K562 (cell line): ENCODE data around the gene ATXN1. TPM values are rescaled to one million over a fixed set of nuclear protein-coding genes. Genes with fewer than 3 reads are reported as not detected.

Experiments
- ATAC-seq: fragments of 200-7000 bp; cut with Tn5 transposase; 3 replicates; pipeline ENCODE4 v1.9.1; 2020; ENCODE audit warnings: moderate library complexity
- BruUV-seq: library from RNA; stranded (reverse); fragments of 400-500 nt; replicated peaks from 2 replicates; lab custom pipeline; 2021; lab: Mats Ljungman, UMichigan
- CTCF ChIA-PET: fragments of 300-600 bp; formaldehyde crosslinking; extraction: SDS; loops from one replicate; lab custom pipeline; 2021; ENCODE audit warnings: low intra/inter-chr PET ratio; lab: Yijun Ruan, JAX
- POLR2A ChIA-PET: fragments of 300-600, 350-650 bp; sonication (Branson Sonifier 250); formaldehyde crosslinking; extraction: SDS; loops from one replicate; lab custom pipeline; 2021; ENCODE audit warnings: antibody characterized with exemption, inconsistent platforms; lab: Yijun Ruan, JAX
- DNase-seq, 4 experiments: peaks; one replicate each; pipeline versions ENCODE4 v3.0.0 to v3.0.0-alpha.2; 2011 to 2018; ENCODE audit warnings: low spot score in 3 of 4, mixed read lengths in 3 of 4; ENCODE audit errors: extremely low read depth in 1 of 4
- FAIRE-seq: peaks from 2 replicates; lab custom pipeline; 2011; peaks lifted over from hg19 to GRCh38; lab: Jason Lieb, UNC
- H2AFZ ChIP-seq: 2 replicates; pipeline ENCODE4 v1.6.0; 2011; ENCODE audit warnings: low read depth, low read length, control low read depth, inconsistent platforms
- H3K27ac ChIP-seq: fragments of 200-600 bp; 3 replicates; pipeline ENCODE4 v1.8.0; 2011; ENCODE audit warnings: low read depth, mild to moderate bottlenecking, control low read depth, inconsistent platforms, low read length, moderate library complexity, mixed read lengths; ENCODE audit errors: extremely low read depth
- H3K27me3 ChIP-seq, 2 experiments: fragments of 300-600 bp in 1 of 2; 2 replicates in 1 of 2; 3 replicates in 1 of 2; pipeline versions ENCODE4 v1.6.0 to v1.8.0; 2011; ENCODE audit warnings: inconsistent platforms in 2 of 2, low read length in 2 of 2, mild to moderate bottlenecking in 1 of 2, mixed read lengths in 1 of 2, moderate library complexity in 1 of 2; ENCODE audit not compliant: control insufficient read depth in 2 of 2, insufficient read depth in 2 of 2
- H3K36me3 ChIP-seq: fragments of 300-600 bp; 3 replicates; pipeline ENCODE4 v1.8.0; 2011; ENCODE audit warnings: mild to moderate bottlenecking, low read length, inconsistent platforms; ENCODE audit not compliant: control insufficient read depth, insufficient read depth
- H3K4me1 ChIP-seq, 2 experiments: fragments of 200-600 bp in 1 of 2; replicated peaks in 1 of 2; 2 replicates in 1 of 2; 3 replicates in 1 of 2; pipeline versions ENCODE4 v1.5.1 to v1.8.0; 2011; ENCODE audit warnings: inconsistent platforms in 2 of 2, low read length in 2 of 2, mild to moderate bottlenecking in 1 of 2, mixed read lengths in 1 of 2, moderate library complexity in 1 of 2; ENCODE audit not compliant: control insufficient read depth in 2 of 2, insufficient read depth in 2 of 2
- H3K4me2 ChIP-seq: 2 replicates; pipeline ENCODE4 v1.6.1; 2011; ENCODE audit warnings: low read length, control low read depth, inconsistent platforms, mixed read lengths; ENCODE audit not compliant: insufficient read depth
- H3K4me3 ChIP-seq: fragments of 200-600 bp; sonication (generic), shearing (Covaris generic); 2 replicates; pipeline ENCODE4 v1.5.1; 2016; ENCODE audit warnings: control low read depth, inconsistent platforms
- H3K79me2 ChIP-seq: fragments of 200-600 bp; 3 replicates; pipeline ENCODE4 v1.8.0; 2011; ENCODE audit warnings: low read length, inconsistent platforms; ENCODE audit not compliant: control insufficient read depth, insufficient read depth
- H3K9ac ChIP-seq, 2 experiments: 2 replicates each; pipeline versions ENCODE4 v1.6.0 to v1.6.1; 2011; ENCODE audit warnings: low read depth in 2 of 2, low read length in 2 of 2, control low read depth in 1 of 2, inconsistent platforms in 1 of 2, mild to moderate bottlenecking in 1 of 2, mixed read lengths in 1 of 2; ENCODE audit not compliant: insufficient read depth in 1 of 2
- H3K9me1 ChIP-seq: one replicate; pipeline ENCODE4 v1.6.0; 2011; ENCODE audit warnings: inconsistent platforms, mild to moderate bottlenecking, low read length, moderate library complexity; ENCODE audit not compliant: control insufficient read depth, insufficient read depth
- H3K9me3 ChIP-seq: replicated peaks from 2 replicates; pipeline ENCODE4 v1.5.1; 2011; ENCODE audit warnings: low read depth, low read length, inconsistent platforms; ENCODE audit not compliant: control insufficient read depth, insufficient read depth
- H4K20me1 ChIP-seq: replicated peaks from 2 replicates; pipeline ENCODE4 v1.6.1; 2011; ENCODE audit warnings: low read length, inconsistent platforms, mixed read lengths; ENCODE audit not compliant: control insufficient read depth, insufficient read depth
- ADNP ChIP-seq: fragments of 200-800 bp; sonication (Bioruptor generic); IDR thresholded peaks from 2 replicates; pipeline ENCODE4 v1.6.1; 2016; ENCODE audit warnings: missing genetic modification characterization, missing compliant biosample characterization
- CREB1 ChIP-seq, 2 experiments: sonication (generic) in 1 of 2; formaldehyde crosslinking in 1 of 2; IDR thresholded peaks; 2 replicates each; pipeline versions ENCODE4 v1.6.1 to v1.8.0; 2012 to 2022; ENCODE audit warnings: inconsistent platforms in 1 of 2, mild to moderate bottlenecking in 1 of 2, missing genetic modification reagents in 1 of 2, moderate library complexity in 1 of 2
- CTBP1 ChIP-seq: fragments of 450-650 bp; IDR thresholded peaks from 2 replicates; pipeline ENCODE4 v1.6.1; 2016; ENCODE audit warnings: borderline replicate concordance
- DDX20 ChIP-seq: fragments of 450-650 bp; IDR thresholded peaks from 2 replicates; pipeline ENCODE4 v1.6.1; 2016; ENCODE audit warnings: missing genetic modification characterization, low read depth, mild to moderate bottlenecking, missing compliant biosample characterization, moderate library complexity
- KHSRP ChIP-seq: fragments of 450-650 bp; IDR thresholded peaks from 2 replicates; pipeline ENCODE4 v1.6.1; 2017
- NCOA2 ChIP-seq, 2 experiments: fragments of 450-650 bp; IDR thresholded peaks; 2 replicates each; pipeline ENCODE4 v1.6.1; 2018; ENCODE audit warnings: mild to moderate bottlenecking in 2 of 2, moderate library complexity in 1 of 2; ENCODE audit not compliant: partially characterized antibody in 2 of 2
- POLR2G ChIP-seq: fragments of 200-400 bp; formaldehyde crosslinking; IDR thresholded peaks from 2 replicates; pipeline ENCODE4 v1.6.1; 2017; ENCODE audit warnings: low read depth, mild to moderate bottlenecking, antibody characterized with exemption, low read length, moderate library complexity
- RERE ChIP-seq: sonication (generic); formaldehyde crosslinking; IDR thresholded peaks from 2 replicates; pipeline ENCODE4 v1.8.0; 2023; ENCODE audit warnings: missing genetic modification reagents, mild to moderate bottlenecking, borderline replicate concordance
- SAFB2 ChIP-seq: fragments of 200-400 bp; formaldehyde crosslinking; IDR thresholded peaks from 2 replicates; pipeline ENCODE4 v1.6.1; 2018; ENCODE audit warnings: borderline replicate concordance, low read length, low read depth, moderate library complexity; ENCODE audit not compliant: severe bottlenecking
- WGBS: fragments of 100-300 bp; shearing (Covaris generic); methylation state at CpG from one replicate; pipeline ENCODE4 v1.1.6; 2016; ENCODE audit warnings: low coverage, mixed read lengths; ENCODE audit not compliant: insufficient coverage; ENCODE audit errors: missing lambda C conversion rate; 5-methylcytosine and 5-hydroxymethylcytosine counted together
- in situ Hi-C: fragments of 300-500 bp; cut with MboI; formaldehyde crosslinking; loops from 4 replicates; pipeline ENCODE4 v1.15.0; 2018; ENCODE audit warnings: inconsistent platforms, mixed read lengths
- intact Hi-C: fragments of 100-400 bp; cut with micrococcal nuclease; formaldehyde crosslinking; loops from 2 replicates; pipeline ENCODE4 v1.14.2; 2022
- polyA plus RNA-seq, 8 experiments: library from polyadenylated mRNA; depleted of rRNA in 4 of 8; stranded (reverse) in 5 of 8; unstranded in 3 of 8; fragments of >200 nt; fragmentation: Nextera tagmentation in 2 of 8; fragmentation: Illumina TruSeq in 1 of 8; extraction: Ambion mirVana in 2 of 8; extraction: Trizol in 1 of 8; gene quantifications; 2 replicates each; pipeline versions ENCODE4 v1.2.1 to v1.2.3, GENCODE V29; 2011 to 2014; ENCODE audit warnings: inconsistent platforms in 1 of 8, missing spikeins in 1 of 8
- total RNA-seq, 7 experiments: library from RNA; depleted of rRNA in 6 of 7; stranded (reverse); fragments of >200 nt in 6 of 7; fragmentation: Illumina TruSeq in 2 of 7; extraction: Trizol in 2 of 7; gene quantifications; 2 replicates each; pipeline versions ENCODE4 v1.2.1 to v1.2.3, GENCODE V29; 2011 to 2021; ENCODE audit warnings: low replicate concordance in 1 of 7
- TF ChIP-seq, protein P1 (sequence below): fragments of 250-450 bp; sonication (Bioruptor Pico); IDR thresholded peaks from 2 replicates; pipeline ENCODE4 v1.4.0; 2020

Gene ATXN1
- total and polyA plus RNA-seq, 9 of the 15 experiments (the other 6 are each of a cell fraction or from before 2014, with no cell fraction given), result under 0.01 to 1.2 (median 0.58) TPM

DNA sequence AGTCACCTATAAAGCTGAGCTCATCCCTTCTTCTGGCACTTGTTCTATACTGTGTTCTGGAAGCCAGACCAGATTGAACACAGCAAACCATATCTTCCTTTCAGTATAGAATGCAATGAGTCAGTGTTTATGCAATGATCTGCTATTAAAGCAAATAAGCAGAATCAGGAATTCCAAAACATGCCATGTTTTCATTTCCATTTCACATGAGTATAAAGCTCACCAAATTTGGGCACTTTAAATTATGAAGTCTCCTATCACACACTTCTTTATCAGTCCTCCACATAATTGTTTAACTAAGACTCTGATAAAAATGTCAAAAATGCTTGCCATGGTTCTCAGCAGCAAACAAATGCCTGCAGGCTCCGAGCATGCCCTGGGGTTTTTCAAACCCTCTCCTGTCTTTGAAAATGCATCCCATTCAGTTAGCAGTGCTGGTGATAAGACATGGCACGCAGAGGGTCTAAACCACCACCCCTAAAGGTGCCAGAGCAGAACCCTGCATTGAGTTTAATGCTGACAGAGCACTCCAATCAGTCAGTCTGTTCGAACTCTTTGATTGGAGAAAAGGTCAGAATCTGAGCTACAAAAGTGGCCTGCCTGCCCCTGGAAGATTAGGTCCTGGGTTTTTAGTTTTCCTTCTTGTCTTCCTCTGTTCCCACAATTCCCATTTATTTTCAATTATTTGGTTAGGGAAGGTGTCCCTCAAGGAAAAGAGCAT, 288.8 kb downstream of the ATXN1 start:
- no peaks in the 10 kb centered on the region for H3K79me2 ChIP-seq
- no peak overlapping the region for H3K4me3 ChIP-seq
- H4K20me1 ChIP-seq, result no peaks in the 10 kb centered on the region
- no peaks in the 10 kb centered on the region for H3K9me1 ChIP-seq
- ChIA-PET CTCF (no interaction called here), POLR2A (interaction anchor here (0.8 kb wide), 1 partner anchor 10 kb away, joined by 4 read pairs; no protein-coding TSS in a partner anchor)
- 0% methylated on average over 3 of the region's 3 CpGs for WGBS
- BruUV-seq, result no TSS peak
- H3K4me1 ChIP-seq, result no peaks in the 10 kb centered on the region
- in situ Hi-C loops (no loop called here), intact Hi-C loops (no loop called here)
- H3K27ac ChIP-seq, result no peak overlapping the region
- H3K4me2 ChIP-seq, result no peak overlapping the region
- no peaks in the 10 kb centered on the region for H3K36me3 ChIP-seq
- ATAC-seq (no peak), DNase-seq (no peak), FAIRE-seq (no peak)
- no peaks in the 10 kb centered on the region for H3K9me3 ChIP-seq
- H3K9ac ChIP-seq, result no peak overlapping the region
- peaks cover 0 to 3% of the 10 kb centered on the region in 2 experiments; a peak in 2 of 5 replicates for H3K27me3 ChIP-seq
- no peak overlapping the region for H2AFZ ChIP-seq
- TF ChIP-seq ADNP (tag), result no peak
- no peak for TF ChIP-seq RERE
- no peak for TF ChIP-seq KHSRP
- TF ChIP-seq, protein P1, sequence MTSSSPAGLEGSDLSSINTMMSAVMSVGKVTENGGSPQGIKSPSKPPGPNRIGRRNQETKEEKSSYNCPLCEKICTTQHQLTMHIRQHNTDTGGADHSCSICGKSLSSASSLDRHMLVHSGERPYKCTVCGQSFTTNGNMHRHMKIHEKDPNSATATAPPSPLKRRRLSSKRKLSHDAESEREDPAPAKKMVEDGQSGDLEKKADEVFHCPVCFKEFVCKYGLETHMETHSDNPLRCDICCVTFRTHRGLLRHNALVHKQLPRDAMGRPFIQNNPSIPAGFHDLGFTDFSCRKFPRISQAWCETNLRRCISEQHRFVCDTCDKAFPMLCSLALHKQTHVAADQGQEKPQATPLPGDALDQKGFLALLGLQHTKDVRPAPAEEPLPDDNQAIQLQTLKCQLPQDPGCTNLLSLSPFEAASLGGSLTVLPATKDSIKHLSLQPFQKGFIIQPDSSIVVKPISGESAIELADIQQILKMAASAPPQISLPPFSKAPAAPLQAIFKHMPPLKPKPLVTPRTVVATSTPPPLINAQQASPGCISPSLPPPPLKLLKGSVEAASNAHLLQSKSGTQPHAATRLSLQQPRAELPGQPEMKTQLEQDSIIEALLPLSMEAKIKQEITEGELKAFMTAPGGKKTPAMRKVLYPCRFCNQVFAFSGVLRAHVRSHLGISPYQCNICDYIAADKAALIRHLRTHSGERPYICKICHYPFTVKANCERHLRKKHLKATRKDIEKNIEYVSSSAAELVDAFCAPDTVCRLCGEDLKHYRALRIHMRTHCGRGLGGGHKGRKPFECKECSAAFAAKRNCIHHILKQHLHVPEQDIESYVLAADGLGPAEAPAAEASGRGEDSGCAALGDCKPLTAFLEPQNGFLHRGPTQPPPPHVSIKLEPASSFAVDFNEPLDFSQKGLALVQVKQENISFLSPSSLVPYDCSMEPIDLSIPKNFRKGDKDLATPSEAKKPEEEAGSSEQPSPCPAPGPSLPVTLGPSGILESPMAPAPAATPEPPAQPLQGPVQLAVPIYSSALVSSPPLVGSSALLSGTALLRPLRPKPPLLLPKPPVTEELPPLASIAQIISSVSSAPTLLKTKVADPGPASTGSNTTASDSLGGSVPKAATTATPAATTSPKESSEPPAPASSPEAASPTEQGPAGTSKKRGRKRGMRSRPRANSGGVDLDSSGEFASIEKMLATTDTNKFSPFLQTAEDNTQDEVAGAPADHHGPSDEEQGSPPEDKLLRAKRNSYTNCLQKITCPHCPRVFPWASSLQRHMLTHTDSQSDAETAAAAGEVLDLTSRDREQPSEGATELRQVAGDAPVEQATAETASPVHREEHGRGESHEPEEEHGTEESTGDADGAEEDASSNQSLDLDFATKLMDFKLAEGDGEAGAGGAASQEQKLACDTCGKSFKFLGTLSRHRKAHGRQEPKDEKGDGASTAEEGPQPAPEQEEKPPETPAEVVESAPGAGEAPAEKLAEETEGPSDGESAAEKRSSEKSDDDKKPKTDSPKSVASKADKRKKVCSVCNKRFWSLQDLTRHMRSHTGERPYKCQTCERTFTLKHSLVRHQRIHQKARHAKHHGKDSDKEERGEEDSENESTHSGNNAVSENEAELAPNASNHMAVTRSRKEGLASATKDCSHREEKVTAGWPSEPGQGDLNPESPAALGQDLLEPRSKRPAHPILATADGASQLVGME (CRISPR knock-in tag), result no peak
- TF ChIP-seq NCOA2 (IDR thresholded peaks at IDR 0.05; ENCODE audit: partially characterized antibody in 2 of 2), result no peak
- no peak for TF ChIP-seq DDX20 (tag)
- TF ChIP-seq CTBP1, result no peak
- no peak for TF ChIP-seq SAFB2
- no peak for TF ChIP-seq CREB1 (IDR thresholded peaks at IDR 0.05)
- no peak for TF ChIP-seq CREB1 (CRISPR knock-in tag; IDR thresholded peaks at IDR 0.05)
- TF ChIP-seq POLR2G, result no peak
